Epithelial cell of esophagus (primary cell): Measurements from ENCODE around the gene SLC6A13.

ENCODE experiments used
- DNase-seq: peaks from one replicate; pipeline ENCODE4 v3.0.0; 2010; ENCODE audit warnings: low read depth
- H3K4me3 ChIP-seq: 2 replicates; pipeline ENCODE4 v1.5.1; 2011; ENCODE audit warnings: mild to moderate bottlenecking, low read length, control low read depth
- TF ChIP-seq, protein P1 (sequence below): IDR thresholded peaks from 2 replicates; pipeline ENCODE4 v1.5.1; 2011; ENCODE audit warnings: low read depth, mild to moderate bottlenecking, low read length, control low read depth, inconsistent platforms; ENCODE audit not compliant: insufficient read depth; ENCODE audit errors: missing control alignments

SLC6A13 gene

GRCh38 chr12:198705-199104 is 63.9 kb downstream of the SLC6A13 start:
- H3K4me3 ChIP-seq, result no peak overlapping the region
- no peak for DNase-seq
- TF ChIP-seq, protein P1, sequence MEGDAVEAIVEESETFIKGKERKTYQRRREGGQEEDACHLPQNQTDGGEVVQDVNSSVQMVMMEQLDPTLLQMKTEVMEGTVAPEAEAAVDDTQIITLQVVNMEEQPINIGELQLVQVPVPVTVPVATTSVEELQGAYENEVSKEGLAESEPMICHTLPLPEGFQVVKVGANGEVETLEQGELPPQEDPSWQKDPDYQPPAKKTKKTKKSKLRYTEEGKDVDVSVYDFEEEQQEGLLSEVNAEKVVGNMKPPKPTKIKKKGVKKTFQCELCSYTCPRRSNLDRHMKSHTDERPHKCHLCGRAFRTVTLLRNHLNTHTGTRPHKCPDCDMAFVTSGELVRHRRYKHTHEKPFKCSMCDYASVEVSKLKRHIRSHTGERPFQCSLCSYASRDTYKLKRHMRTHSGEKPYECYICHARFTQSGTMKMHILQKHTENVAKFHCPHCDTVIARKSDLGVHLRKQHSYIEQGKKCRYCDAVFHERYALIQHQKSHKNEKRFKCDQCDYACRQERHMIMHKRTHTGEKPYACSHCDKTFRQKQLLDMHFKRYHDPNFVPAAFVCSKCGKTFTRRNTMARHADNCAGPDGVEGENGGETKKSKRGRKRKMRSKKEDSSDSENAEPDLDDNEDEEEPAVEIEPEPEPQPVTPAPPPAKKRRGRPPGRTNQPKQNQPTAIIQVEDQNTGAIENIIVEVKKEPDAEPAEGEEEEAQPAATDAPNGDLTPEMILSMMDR, result no peak

- DNase-seq, result no peak
- H3K4me3 ChIP-seq, result no peak overlapping the region
- TF ChIP-seq, protein P1, result no peak
Observed at GRCh38 chr12:197911-198695, 64.5 kb downstream of the SLC6A13 start.

- no peak for DNase-seq
- no peak overlapping the region for H3K4me3 ChIP-seq
- TF ChIP-seq, protein P1, result no peak
Observed at GRCh38 chr12:197347-197746, 65.3 kb downstream of the SLC6A13 start.

DNA sequence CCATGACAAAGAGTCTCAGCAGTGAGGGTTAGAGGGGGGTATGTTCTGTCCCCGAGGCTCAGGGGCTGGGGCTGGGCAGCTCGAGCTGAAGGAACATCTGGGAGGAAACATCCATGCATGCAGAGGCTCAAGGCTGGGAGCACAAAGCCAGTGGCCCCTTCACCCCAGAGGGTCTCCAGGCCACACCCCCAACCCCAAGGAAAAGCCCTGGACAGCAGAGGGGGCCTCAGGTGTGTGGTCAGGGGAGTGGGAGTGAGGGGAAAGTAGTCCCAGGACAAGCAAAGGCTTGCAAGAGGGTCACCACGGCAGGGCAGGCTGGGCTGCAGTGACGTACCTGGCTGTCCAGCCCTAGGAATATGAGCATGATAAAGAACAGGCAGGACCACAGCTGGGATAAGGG is 66.2 kb downstream of the SLC6A13 start:
- DNase-seq, result no peak
- TF ChIP-seq, protein P1, result no peak
- no peak overlapping the region for H3K4me3 ChIP-seq

DNA sequence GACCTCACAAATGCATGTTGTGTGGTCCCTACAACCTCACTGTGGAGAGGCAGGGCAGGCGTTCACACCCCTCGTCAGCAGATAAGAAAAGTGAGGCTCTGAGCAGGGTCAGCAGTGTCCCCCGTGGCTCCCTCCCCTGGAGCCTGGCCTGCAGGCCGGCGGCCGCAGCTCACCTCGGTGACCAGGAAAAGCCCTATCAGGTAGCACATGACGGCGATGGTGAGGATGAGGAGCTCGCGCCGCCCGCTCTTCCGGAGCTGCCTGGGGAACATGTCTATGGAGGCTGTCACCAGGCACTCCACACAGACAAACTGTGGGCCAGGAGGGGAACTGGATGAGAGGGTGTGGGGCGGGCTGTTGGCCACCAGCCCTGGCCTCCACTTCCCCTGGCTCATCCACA is 66.7 kb downstream of the SLC6A13 start:
- no peak overlapping the region for H3K4me3 ChIP-seq
- DNase-seq, result no peak
- TF ChIP-seq, protein P1, result no peak

DNA sequence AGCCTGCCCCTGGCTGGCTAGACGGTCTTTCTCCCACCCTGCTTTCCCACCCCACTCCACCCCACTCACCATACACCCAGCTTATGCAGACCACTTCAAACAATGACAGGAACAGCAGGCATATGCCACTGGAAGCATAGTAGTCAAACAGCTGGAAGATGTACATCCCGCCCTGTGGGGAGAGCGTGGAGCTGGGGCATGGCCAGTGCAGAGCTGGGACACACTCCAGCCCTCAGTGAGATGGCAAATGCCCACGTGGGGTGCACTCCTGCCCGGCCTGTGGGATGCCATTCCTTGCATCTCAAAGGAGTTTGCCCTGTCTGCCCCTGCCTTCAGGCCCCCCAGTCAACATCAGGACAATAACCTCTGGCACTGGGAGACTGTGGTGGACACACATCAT is 67.5 kb downstream of the SLC6A13 start:
- DNase-seq, result no peak
- no peak overlapping the region for H3K4me3 ChIP-seq
- TF ChIP-seq, protein P1, result no peak

DNA sequence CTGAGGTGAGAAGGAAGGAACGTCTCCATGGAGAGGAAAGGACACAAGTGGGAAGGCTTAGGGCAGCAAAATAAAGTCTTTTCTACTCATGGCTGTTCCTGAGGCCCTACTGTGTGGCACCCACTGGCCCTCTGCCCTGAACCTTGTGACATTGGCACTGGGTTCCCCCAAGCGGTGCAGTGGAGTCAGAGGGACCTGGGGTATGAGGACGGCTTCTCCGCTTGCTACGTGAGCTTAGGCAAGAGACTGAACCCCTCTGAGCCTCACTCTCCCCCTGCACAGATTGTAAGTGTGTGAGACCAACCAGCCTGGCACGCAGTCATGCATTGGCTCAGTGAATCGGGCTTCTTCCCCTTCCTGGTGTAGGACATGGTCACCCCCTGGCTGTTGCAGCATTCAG is 68.4 kb downstream of the SLC6A13 start:
- H3K4me3 ChIP-seq, result no peak overlapping the region
- TF ChIP-seq, protein P1, result no peak
- no peak for DNase-seq
